ENCODE results near the gene ILKAP. TPM values are rescaled to one million over a fixed set of nuclear protein-coding genes. Genes with fewer than 3 reads are reported as not detected.

ILKAP gene
- polyA plus RNA-seq, 2 of the 4 experiments (the other 2 are of a cell fraction), result 36.3 to 41.4 TPM

DNA sequence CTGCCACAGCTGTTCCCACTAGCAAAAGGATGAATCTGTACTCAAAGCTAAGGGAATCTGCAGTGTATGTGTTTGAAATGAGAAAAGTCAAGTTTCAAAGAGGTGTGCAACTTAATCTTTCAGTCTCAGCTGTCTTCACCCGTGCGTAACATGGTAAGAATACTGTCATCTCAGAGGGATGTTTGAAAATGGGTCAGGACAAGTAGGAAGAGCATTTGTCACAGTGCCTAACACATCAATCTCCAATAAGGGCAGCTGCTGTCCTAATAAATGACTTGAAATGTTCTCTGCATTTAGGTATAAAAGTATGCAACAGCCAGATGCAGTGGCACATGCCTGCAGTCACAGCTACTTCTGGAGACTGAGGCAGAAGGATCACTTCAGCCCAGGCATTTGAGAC is 13.1 kb downstream of the ILKAP start:
- no peak for DNase-seq (ENCODE audit: low read depth in 1 of 2, low spot score in 1 of 2)
- ATAC-seq, result no peak
- Histone ChIP-seq H3K4me3 (no peak overlapping the region), H3K9me3 (no peaks in the 10 kb centered on the region), H3K27ac (no peak overlapping the region), H3K4me1 (no peaks in the 10 kb centered on the region), H3K4me2 (no peak overlapping the region)
- CTCF ChIA-PET, result interaction anchor here (1.2 kb wide), 1 partner anchor 14 kb away, joined by 3 read pairs; no protein-coding TSS in a partner anchor
- no peak for FAIRE-seq
- POLR2A ChIA-PET, result no interaction called here
- TF ChIP-seq KDM5A (IDR thresholded peaks at IDR 0.05) (no peak), CEBPB (IDR thresholded peaks at IDR 0.05) (no peak), RAD21 (conservative IDR thresholded peaks at IDR 0.05 in 1 of 2, IDR thresholded peaks at IDR 0.05 in 1 of 2) (no peak), NR3C1 (IDR thresholded peaks at IDR 0.05) (no peak), RNF2 (IDR thresholded peaks at IDR 0.05; ENCODE audit: borderline replicate concordance, low read depth) (no peak), TFCP2L1 (CRISPR knock-in tag; IDR thresholded peaks at IDR 0.05) (no peak), ESRRA (IDR thresholded peaks at IDR 0.05; ENCODE audit: borderline replicate concordance, low read length) (no peak), PHF8 (IDR thresholded peaks at IDR 0.05; ENCODE audit: borderline replicate concordance, low read depth) (no peak), TP53 (CRISPR knock-in tag; IDR thresholded peaks at IDR 0.05) (no peak), RCOR1 (IDR thresholded peaks at IDR 0.05; ENCODE audit: low read depth, low read length) (no peak)
- TF ChIP-seq, protein P1, sequence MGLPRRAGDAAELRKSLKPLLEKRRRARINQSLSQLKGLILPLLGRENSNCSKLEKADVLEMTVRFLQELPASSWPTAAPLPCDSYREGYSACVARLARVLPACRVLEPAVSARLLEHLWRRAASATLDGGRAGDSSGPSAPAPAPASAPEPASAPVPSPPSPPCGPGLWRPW (IDR thresholded peaks at IDR 0.05), result no peak
- TF ChIP-seq, protein P2, sequence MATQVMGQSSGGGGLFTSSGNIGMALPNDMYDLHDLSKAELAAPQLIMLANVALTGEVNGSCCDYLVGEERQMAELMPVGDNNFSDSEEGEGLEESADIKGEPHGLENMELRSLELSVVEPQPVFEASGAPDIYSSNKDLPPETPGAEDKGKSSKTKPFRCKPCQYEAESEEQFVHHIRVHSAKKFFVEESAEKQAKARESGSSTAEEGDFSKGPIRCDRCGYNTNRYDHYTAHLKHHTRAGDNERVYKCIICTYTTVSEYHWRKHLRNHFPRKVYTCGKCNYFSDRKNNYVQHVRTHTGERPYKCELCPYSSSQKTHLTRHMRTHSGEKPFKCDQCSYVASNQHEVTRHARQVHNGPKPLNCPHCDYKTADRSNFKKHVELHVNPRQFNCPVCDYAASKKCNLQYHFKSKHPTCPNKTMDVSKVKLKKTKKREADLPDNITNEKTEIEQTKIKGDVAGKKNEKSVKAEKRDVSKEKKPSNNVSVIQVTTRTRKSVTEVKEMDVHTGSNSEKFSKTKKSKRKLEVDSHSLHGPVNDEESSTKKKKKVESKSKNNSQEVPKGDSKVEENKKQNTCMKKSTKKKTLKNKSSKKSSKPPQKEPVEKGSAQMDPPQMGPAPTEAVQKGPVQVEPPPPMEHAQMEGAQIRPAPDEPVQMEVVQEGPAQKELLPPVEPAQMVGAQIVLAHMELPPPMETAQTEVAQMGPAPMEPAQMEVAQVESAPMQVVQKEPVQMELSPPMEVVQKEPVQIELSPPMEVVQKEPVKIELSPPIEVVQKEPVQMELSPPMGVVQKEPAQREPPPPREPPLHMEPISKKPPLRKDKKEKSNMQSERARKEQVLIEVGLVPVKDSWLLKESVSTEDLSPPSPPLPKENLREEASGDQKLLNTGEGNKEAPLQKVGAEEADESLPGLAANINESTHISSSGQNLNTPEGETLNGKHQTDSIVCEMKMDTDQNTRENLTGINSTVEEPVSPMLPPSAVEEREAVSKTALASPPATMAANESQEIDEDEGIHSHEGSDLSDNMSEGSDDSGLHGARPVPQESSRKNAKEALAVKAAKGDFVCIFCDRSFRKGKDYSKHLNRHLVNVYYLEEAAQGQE (IDR thresholded peaks at IDR 0.05), result no peak
- TF ChIP-seq, protein P3, sequence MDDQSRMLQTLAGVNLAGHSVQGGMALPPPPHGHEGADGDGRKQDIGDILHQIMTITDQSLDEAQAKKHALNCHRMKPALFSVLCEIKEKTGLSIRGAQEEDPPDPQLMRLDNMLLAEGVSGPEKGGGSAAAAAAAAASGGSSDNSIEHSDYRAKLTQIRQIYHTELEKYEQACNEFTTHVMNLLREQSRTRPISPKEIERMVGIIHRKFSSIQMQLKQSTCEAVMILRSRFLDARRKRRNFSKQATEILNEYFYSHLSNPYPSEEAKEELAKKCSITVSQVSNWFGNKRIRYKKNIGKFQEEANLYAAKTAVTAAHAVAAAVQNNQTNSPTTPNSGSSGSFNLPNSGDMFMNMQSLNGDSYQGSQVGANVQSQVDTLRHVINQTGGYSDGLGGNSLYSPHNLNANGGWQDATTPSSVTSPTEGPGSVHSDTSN (IDR thresholded peaks at IDR 0.05), result no peak
- TF ChIP-seq, protein P4, sequence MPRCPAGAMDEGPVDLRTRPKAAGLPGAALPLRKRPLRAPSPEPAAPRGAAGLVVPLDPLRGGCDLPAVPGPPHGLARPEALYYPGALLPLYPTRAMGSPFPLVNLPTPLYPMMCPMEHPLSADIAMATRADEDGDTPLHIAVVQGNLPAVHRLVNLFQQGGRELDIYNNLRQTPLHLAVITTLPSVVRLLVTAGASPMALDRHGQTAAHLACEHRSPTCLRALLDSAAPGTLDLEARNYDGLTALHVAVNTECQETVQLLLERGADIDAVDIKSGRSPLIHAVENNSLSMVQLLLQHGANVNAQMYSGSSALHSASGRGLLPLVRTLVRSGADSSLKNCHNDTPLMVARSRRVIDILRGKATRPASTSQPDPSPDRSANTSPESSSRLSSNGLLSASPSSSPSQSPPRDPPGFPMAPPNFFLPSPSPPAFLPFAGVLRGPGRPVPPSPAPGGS (IDR thresholded peaks at IDR 0.05), result no peak
- WGBS (ENCODE audit: missing lambda C conversion rate), result 94% methylated on average over 2 of the region's 2 CpGs

DNA sequence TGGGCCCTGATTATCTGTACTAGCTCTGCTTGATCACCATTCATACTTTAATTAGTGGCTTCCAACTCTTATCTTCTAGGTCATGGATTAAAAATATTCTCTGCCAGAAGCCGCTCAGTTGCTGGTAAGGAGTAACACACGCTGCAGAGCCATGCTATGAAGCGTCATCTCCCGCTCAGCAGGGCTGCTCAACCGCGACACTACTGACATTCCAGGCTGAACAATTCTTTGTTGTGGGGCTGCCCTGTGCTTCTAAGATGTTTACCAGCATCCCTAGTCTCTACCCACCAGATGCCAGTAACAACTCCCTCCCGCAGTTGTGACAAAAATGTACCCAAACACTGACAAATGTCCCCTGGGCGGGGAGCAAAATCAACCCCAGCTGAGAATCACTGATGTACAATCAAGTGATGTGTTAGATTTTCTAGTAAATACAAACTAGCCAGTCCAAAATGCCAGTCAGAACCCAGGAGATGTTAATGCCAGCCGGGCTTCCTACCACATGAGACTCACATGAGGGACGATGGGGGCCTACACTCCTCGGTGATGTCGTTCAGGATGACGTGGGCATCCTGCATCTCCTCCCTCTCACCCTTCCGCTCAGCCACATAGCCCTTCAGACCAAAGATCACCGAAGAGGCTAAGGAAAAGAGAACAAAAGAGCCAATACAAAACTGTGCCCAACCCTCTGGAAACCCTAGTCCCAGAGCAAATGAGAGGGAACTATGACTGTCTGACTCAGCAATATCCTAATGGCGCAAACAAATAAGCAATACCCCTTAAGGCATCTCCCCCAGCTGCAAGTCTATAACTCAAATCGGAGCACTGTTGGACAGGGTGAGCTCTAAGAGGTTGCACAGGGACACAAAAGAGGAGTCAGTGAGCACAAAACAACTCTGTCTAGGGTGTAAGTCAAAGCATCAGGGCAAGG is 15.6 kb downstream of the ILKAP start:
- TF ChIP-seq ZNF302 (CRISPR knock-in tag; IDR thresholded peaks at IDR 0.05), result no peak
- TF ChIP-seq MAFK (IDR thresholded peaks at IDR 0.05; ENCODE audit: partially characterized antibody), result peak; percentile 67
- DNase-seq (ENCODE audit: low read depth in 1 of 2, low spot score in 1 of 2), result no peak
- Histone ChIP-seq H3K9me3 (no peaks in the 10 kb centered on the region), H3K4me3 (no peak overlapping the region), H3K27ac (no peak overlapping the region), H3K4me1 (no peaks in the 10 kb centered on the region), H3K4me2 (no peak overlapping the region)
- ChIA-PET POLR2A (no interaction called here), CTCF (interaction anchor here (1.0 kb wide), 1 partner anchor 53 kb away, joined by 4 read pairs; no protein-coding TSS in a partner anchor)
- ATAC-seq, result no peak
- 91% methylated on average over 17 of the region's 17 CpGs for WGBS (ENCODE audit: missing lambda C conversion rate)
- no peak for FAIRE-seq
